Activated CD4-positive, alpha-beta T cell treated with anti-CD3 and anti-CD28 coated beads for 4 hours (primary cell): ENCODE measurements around the gene GSG1L.
"Not testable (repeated sequence)": the region's sequence is repeated elsewhere in the genome, so short reads cannot be mapped to it uniquely, and the experiment has no call there.

Experiments used
- DNase-seq, 2 donors: peaks; one replicate each; pipeline ENCODE4 v3.0.0-alpha.2; 2020

The GSG1L gene

GRCh38 chr16:28011971-28012445, 51.5 kb downstream of the GSG1L start:
- no peak for DNase-seq

GRCh38 chr16:28011223-28011622, 52.3 kb downstream of the GSG1L start:
- DNase-seq: no peak

- DNase-seq: no peak
These were observed 52.8 kb downstream of the GSG1L start for GRCh38 chr16:28010671-28011070.

DNA sequence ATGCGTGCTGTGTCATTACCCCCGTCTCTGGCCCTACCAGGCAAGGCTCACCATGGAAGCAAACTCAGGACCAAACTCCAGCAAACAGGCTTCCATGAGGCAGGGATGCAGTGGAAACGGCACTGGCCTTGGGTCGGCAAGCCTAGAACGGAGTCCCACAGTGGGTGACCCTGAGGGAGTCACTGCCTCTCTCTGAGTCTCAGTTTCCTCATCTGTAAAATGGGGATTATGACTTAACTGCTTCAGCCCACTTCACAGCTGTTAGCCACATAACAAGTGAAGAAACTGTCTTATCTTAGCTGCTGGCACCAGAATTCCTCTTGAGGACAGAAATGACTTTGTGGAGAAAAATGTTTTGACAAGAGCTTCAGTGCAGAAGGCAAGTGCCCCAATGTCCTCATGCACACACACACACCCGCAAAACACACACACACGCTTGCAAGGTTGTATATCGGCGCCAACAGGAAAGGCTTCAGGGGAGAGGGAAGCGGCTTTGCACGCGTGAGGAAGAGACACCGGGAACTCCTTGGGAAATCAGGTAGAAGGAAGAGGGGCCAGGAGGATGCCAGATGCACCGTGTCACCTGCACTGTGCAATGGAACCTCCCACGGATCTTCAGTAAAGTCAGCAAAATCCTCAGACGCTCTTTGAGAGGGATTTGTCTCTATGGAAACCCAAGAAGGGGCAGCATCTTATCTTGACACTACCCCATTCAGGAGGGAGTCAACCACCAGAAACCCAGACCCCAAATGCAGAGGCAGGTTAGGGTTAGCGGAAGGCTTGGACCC, 53.7 kb downstream of the GSG1L start:
- no peak for DNase-seq

- no peak for DNase-seq
These were observed 59.6 kb downstream of the GSG1L start for GRCh38 chr16:28003923-28004322.

GRCh38 chr16:28003021-28003865, 60.3 kb downstream of the GSG1L start:
- DNase-seq: no peak

DNA sequence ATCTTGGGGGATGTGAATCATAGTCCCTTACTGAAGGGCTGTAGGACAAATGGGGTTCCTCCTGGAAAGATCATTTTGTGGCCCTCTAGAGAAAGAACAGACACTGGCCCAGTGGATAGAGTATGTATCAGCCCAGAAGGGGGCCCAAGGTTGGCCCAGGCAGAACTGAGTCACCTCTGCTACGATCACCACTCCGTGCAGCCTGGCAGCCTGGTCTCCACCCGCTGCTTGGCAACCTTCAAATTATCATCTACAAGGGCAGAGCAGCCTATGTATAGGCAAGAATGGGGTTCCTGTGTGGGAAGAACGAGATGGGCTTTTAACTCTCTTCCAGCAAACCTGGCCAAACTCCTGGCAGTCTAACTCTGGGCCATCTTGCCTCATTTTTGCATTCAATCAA, 61.9 kb downstream of the GSG1L start:
- no peak for DNase-seq

DNA sequence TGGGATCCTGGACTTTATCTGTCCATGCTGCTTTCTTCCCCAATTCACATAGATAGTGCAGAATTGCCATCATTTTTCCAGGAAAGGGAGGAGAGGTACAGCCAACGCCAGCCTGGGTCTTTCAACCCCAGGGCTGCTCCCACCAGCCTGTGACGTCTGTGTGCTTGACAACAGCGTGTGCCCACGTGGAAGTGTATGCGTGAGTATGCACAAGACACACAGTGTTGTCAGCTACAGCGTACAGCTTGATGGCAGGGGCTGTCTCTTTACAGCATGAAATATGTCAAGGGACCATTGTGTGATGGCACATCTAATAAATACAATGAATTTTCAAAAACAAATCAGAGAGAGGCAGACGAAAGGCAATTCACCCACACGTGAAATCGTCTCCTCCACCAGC, 62.3 kb downstream of the GSG1L start:
- DNase-seq: no peak

GRCh38 chr16:28000314-28001169, 63.0 kb downstream of the GSG1L start:
- no peak for DNase-seq

GRCh38 chr16:27999687-28000086, 63.8 kb downstream of the GSG1L start:
- DNase-seq: no peak

DNA sequence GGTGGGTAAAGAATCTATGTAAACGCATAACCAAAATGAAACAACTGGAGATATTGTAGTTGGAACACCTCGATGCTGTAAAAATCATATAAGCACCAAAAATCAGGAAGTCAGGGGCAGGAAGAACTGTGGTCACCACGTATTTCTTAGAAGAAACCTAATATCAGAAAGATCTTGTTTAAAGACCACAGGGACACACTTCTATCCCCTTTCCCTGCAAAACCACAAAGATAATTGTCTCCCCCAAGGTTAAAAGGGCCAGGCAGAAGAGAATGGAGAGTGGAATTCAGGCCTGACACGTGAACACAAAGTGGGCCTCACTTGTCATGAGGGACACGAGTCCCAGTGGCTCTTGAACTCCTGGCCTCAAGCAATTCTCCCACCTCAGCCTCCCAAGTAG, 68.1 kb downstream of the GSG1L start:
- DNase-seq: no peak

- DNase-seq: no peak
These were observed 68.8 kb downstream of the GSG1L start for GRCh38 chr16:27994686-27995085.

DNA sequence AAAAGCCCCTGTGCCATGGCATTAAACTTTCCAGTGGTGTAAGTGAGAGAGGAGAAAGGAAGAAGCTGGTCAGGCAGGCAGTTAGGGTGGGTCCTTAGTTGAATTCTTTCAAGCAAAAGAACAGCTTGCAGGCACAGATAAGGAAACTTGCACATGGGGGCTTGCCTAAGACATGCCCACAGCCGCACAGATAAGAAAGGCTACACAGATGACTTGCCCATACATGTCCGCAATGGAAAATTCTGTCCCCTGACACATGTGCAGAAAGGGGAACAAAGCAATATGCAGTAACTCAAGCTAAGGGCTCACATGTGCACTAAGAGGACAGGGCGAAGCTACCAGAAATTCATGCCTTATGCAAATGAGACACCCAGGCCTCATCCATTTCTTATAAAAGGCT, 69.9 kb downstream of the GSG1L start:
- DNase-seq: no peak

- no peak for DNase-seq
These were observed 71.6 kb downstream of the GSG1L start for GRCh38 chr16:27991876-27992275.

- no peak for DNase-seq
These were observed 77.5 kb downstream of the GSG1L start for GRCh38 chr16:27985981-27986380.

DNA sequence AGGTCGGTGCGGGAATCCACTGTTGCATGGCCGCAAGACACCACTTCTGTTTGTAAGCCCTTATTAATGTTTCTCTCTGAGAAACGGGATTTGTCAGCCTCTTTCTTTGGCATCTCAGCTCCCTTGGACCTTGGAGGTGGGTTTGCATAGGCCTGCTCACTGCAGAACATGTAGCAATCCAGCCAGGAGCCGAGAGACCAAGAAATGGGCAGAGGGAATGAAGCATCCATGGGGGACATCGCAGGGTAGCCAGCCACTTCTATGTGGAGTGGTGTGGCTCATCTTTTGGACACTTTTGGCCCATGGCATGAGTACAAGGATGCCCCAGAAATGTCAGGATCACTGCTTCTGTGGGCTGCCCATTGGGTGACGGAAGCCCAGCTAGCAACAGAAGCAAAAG, 79.4 kb downstream of the GSG1L start:
- no peak for DNase-seq

- DNase-seq: no peak
These were observed 80.3 kb downstream of the GSG1L start for GRCh38 chr16:27983244-27983643.

- no peak for DNase-seq
These were observed 81.3 kb downstream of the GSG1L start for GRCh38 chr16:27982184-27982583.

- DNase-seq: no peak
These were observed 82.4 kb downstream of the GSG1L start for GRCh38 chr16:27980919-27981700.

DNA sequence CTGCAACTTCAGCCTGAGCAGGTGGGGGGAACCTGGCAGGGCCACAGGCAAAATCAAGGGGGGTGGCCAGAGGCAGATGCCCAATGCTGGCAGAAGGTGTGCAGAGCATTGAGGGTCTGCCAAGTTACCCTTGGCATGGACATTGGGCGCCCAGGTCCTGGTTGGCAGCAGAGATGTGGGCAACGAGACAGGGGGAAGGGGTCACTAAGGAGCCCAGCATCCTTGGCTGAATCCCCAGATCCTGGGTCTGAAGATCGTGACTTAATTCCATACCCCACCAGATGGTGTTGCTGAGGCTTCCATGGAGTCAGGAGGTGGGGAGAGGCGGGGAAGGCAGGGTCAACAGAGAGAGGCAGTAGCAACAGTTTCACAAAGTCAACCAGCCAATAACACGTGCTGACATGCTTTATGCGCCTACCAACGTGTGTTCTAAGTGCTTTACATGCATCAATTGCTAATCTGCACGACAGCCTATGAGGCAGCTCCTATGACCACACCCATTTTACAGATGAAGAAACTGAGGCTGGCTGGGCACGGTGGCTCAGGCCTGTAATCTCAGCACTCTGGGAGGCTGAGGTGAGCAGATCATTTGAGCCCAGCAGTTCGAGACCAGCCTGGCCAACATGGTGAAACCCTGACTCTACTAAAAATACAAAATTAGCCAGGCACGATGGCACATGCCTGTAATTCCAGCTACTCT, 83.3 kb downstream of the GSG1L start:
- no peak for DNase-seq

- not testable (repeated sequence) for DNase-seq
These were observed 83.8 kb downstream of the GSG1L start for GRCh38 chr16:27979668-27980067.

DNA sequence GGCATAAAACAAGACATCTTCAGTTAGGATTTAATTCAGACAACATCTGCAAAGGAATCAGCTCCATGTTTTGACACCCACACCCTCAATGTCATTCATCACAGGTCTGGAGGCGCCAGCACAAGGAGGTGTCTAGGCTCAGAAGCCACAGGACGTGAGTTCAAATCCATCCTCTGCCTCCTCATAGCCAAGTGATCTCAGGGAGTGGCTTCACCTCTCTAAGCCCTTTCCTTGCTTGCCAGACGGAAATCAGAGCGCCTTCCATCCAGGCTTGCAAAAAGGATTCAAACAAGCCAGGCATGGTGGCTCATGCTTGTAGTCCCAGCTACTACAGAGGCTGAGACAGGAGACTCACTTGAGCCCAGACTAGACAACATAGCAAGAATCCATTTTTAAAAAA, 84.6 kb downstream of the GSG1L start:
- DNase-seq: no peak
